GM21360 (cell line): Measurements from ENCODE around the gene KCNIP2.

Experiments used
- ATAC-seq: cut with Tn5 transposase; IDR thresholded peaks from one replicate; pipeline ENCODE4 v1.9.1; 2021; ENCODE audit warnings: mild to moderate bottlenecking, moderate library complexity; ENCODE audit not compliant: unreplicated experiment

The KCNIP2 gene

GRCh38 chr10:101856626-101857025 is 13.0 kb upstream of the KCNIP2 start:
- no peak for ATAC-seq

- ATAC-seq, result no peak
These were observed 8.0 kb upstream of the KCNIP2 start for GRCh38 chr10:101851411-101852116.

- no peak for ATAC-seq
These were observed 7.1 kb upstream of the KCNIP2 start for GRCh38 chr10:101850749-101851148.

GRCh38 chr10:101848894-101849351 is 5.3 kb upstream of the KCNIP2 start:
- ATAC-seq, result no peak

GRCh38 chr10:101848408-101848807 is 4.8 kb upstream of the KCNIP2 start:
- no peak for ATAC-seq

- ATAC-seq, result no peak
These were observed 2.3 kb upstream of the KCNIP2 start for GRCh38 chr10:101845893-101846292.

- ATAC-seq, result no peak
These were observed 1.8 kb downstream of the KCNIP2 start for GRCh38 chr10:101841826-101842225.

- ATAC-seq, result peak; percentile 58
These were observed 2.7 kb downstream of the KCNIP2 start for GRCh38 chr10:101840741-101841453.

- no peak for ATAC-seq
These were observed 3.4 kb downstream of the KCNIP2 start for GRCh38 chr10:101840102-101840684.

GRCh38 chr10:101839416-101840063 is 4.1 kb downstream of the KCNIP2 start:
- ATAC-seq, result no peak

GRCh38 chr10:101839002-101839401 is 4.6 kb downstream of the KCNIP2 start:
- ATAC-seq, result no peak

- no peak for ATAC-seq
These were observed 5.1 kb downstream of the KCNIP2 start for GRCh38 chr10:101838416-101838970.

GRCh38 chr10:101837748-101838147 is 5.9 kb downstream of the KCNIP2 start:
- ATAC-seq, result no peak

GRCh38 chr10:101835362-101835761 is 8.2 kb downstream of the KCNIP2 start:
- ATAC-seq, result no peak

GRCh38 chr10:101834341-101834740 is 9.3 kb downstream of the KCNIP2 start:
- no peak for ATAC-seq

GRCh38 chr10:101833466-101833865 is 10.1 kb downstream of the KCNIP2 start:
- no peak for ATAC-seq

- ATAC-seq, result no peak
These were observed 11.3 kb downstream of the KCNIP2 start for GRCh38 chr10:101832325-101832771.

- no peak for ATAC-seq
These were observed 12.3 kb downstream of the KCNIP2 start for GRCh38 chr10:101831169-101831811.

GRCh38 chr10:101830322-101831168 is 13.1 kb downstream of the KCNIP2 start:
- peak; percentile 45 for ATAC-seq
